DMS53 treated with DMSO at 0.1 percent for 48 hours (cell line): ENCODE measurements around the gene PIGL.
A peak's percentile ranks its signal among the peaks of the same experiment; 100 is the strongest.

Experiments
- DNase-seq: peaks from one replicate; lab custom pipeline; 2025; ENCODE audit not compliant: unreplicated experiment; lab: John Stamatoyannopoulos, UW

Gene PIGL

DNA sequence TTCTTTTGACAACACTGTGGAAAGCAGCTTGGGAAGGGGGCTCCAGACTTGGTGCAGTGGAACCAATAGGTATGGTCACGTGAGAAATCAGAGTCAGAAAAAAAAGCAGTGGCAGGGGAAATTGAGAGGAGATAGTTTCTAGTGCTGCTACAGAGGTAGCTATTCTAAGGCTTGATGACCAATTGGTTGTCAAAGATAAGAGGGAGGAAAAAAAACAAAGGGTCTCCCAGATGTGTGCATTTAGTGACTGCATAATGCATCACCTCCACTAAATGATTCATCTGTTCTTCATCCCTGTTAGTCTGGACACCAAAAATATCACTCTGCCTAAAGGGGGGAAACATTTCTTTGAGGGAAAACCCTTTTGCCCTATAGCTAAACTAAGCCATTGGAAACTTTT is 56.5 kb downstream of the PIGL start:
- no peak for DNase-seq

DNA sequence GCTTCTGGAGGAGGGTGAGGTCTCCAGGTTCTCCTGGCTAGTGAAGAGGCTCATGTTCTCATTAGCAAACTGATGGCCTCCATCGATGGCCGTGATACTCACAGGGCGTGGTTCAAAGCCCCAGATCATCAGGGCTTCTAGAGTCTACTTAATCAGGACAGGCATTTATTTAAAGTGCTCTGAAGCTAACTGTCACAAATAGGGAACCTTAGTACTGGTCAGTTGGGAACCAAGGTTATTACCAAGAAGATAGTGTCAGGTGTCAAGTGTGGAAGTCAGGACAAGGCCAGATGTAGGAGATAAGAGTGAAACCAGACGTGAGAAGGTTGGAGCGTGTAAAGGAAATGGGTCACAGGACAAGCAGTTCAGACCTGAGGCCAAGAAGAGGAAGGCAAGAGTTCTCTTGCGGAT is 56.9 kb downstream of the PIGL start:
- no peak for DNase-seq

DNA sequence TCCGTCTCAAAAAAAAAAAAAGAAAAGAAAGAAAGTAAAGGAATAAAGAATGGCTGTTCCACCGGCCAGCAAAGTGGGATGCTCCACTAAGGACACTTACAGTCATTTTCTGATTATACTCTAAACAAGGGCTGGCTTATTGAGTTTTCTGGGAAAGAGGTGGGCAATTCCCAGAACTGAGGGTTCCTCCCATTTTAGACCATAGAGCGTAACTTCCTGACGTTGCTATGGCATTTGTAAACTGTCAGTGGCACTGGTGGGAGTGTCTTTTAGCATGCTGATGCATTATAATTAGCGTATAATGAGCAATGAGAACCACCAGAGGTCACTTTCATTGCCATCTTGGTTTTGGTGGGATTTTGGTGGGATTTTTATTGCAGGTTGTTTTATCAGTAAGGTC is 58.0 kb downstream of the PIGL start:
- no peak for DNase-seq

DNA sequence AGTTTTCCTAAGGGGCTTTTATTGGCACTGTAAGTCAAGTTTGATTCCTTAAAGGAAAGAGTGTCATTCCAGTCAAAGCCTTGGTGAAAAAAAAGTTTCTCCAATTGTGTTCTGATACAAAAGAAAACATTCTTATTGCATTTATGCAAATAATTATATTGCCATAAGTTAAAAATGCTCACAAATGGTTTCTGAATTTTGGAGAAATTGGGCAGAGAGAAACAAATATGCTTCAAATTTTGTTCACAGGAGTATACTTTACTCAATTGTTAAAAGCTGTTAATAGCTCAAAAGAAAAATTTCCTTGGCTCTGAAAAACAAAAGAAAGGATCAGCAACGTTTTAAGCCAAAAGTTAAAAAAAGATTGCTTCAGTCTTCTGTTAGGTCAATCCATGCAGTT is 60.2 kb downstream of the PIGL start:
- no peak for DNase-seq

DNA sequence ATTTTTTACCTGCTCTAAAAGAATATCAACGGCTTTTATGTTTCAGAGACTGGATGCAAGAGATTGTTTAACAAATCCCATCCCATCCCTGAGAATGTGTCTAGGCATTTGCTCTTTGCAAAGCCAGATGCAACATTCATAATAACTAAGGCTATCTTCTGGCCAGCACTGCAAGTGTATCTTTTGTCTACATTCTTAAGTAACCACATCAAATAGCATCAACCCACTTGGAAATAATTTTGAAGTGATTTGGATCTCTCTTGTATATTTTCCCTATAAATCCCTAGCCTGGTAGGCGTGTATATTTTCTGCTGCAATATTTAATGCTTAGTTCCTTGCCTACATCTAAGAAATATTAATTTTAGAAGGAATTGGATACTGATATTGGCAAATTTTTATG is 64.3 kb downstream of the PIGL start:
- no peak for DNase-seq

DNA sequence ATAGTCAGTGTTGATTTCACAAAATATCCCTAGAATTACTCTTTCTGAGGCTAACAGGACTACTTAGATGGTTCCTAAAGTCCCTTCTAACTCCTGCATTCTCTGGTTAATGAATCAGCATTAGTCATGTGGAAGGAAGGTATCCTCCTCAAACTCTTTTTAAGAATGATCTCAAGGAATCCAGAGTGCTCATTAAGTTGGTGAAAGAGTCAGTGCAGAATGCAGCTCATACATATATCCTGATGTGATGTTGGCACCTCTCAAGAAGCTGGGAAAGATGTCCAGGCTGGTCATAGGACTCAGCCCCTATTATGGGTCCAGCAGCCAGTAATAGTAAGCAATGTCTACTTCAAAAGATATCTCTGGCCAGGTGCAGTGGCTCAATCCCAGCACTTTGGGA is 65.5 kb downstream of the PIGL start:
- no peak for DNase-seq

DNA sequence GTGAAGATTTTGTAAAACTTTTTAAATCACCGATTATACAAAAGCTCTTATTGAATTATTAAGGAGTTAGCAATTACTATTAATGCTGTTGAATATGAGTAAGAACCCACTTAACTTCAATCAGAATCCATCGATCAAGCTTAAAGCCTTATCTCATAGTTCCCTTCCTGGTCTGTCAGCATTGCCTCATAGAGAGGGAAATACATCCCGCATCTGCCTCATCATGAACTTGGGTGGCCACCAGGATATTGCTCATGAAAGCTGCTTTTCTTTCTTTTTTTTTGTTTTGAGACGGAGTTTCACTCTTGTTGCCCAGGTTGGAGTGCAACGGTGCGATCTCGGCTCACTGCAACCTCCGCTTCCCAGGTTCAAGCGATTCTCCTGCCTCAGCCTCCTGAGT is 66.7 kb downstream of the PIGL start:
- no peak for DNase-seq

DNA sequence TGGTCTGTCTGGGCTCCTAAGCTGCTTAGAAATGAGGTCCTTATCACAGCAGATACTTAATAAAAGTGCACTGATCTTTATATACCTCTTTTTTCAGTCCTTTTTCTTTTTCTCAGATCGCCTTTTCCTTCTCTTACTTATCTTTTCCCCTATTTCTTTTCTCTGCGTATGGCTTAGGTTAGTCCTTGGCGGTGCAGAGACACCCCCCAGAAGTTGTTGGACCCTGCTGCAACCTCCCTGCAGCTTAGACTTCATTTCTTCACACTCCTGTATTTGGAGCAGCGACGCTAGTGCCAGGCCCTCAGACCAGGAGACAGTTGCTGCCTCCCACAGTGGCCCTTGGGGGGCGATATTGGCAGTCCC is 68.6 kb downstream of the PIGL start:
- no peak for DNase-seq

DNA sequence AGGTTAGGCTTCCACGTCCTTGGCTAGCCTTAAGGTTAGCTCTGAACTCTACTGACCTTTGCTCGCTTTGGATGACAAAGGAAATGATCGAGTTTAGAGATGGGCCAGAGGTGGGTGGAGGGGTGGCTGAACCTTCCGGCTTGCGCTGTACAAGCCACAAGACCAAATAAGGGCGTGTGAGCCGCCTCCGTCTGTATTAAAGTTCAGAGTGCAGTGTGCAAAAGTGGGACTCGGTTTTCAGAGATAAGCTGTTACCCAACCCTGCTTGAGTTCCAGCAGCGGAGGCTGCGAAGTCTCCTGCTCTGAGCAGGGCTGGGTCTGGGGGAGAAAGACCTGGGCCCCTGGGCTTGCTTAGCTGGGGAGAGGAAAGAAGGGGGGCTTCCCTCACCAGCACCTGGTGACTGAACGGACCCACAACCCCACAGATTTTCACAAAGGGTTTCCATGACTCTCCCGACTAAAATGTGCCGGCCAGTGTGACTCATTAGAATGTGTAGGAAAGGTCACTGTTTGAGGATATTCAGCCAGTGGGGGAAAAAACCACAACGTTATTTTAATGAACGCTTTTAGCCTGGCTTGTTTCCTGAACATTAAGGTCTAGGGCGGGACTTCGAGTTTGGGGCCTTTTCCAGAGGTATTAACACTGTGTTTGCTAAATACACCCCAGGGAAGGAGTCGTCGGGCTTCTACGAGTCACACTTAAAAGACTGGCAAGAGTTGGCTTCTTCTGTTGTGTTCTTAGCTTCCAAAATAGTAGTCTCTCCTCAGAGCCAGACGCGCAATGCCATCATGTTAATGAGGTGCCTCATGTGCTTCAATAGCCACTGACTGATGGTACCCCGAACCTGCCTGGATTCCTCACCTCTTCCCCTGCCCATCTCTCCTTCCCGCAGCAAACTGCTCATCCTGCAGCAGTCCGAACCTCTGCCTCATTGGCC is 69.3 kb downstream of the PIGL start:
- DNase-seq: no peak

DNA sequence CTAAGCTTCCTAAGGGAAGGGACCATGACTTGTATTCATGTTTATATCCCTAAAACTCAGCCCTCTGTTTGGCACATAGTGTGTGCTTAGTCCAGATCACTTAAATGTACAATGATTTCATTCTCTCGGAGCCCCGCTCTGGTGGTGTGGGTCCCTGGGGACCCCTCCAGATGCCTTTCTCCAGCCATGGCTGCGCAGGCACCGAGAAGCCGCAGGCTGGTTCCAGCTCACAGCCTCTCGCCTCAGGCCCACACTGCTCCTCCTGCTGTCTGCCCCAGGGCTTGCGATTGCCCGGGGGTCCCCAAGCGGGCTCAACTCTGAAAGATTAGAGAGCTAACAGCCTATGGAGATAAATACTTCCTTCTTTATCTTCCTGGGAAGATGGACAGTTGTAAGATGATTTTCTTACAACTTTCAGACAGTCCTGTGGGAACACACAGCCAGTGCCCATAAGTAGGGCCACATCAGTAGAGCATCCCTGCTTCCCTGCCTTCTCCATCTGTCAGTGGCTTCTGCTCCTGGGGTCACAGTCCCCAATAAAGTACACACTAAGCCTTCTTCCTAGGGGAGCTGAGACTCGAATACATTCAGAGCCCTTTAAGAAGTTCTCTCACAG is 70.0 kb downstream of the PIGL start:
- no peak for DNase-seq

DNA sequence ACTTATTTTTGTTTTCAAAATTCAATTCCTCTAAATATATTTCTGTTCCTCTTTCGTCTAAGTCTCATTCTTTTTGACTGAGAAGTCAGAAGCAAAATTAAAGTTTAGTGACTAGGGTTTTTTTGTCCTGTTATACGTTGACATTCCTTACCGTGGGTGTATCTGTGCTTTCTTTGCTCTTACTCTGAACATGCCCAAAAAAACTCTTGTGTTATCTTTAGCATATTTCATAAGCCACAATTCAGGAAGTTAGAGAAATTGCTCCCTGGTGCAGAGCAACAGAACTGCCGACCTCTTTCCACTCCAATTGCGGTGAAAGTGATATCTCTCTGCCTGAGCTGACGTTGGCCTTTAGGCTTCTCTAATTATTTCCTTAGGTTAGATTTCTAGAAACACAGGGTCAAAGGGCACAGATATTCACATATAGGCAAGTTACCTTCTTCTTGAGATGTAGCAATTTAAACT is 70.6 kb downstream of the PIGL start:
- DNase-seq: no peak

DNA sequence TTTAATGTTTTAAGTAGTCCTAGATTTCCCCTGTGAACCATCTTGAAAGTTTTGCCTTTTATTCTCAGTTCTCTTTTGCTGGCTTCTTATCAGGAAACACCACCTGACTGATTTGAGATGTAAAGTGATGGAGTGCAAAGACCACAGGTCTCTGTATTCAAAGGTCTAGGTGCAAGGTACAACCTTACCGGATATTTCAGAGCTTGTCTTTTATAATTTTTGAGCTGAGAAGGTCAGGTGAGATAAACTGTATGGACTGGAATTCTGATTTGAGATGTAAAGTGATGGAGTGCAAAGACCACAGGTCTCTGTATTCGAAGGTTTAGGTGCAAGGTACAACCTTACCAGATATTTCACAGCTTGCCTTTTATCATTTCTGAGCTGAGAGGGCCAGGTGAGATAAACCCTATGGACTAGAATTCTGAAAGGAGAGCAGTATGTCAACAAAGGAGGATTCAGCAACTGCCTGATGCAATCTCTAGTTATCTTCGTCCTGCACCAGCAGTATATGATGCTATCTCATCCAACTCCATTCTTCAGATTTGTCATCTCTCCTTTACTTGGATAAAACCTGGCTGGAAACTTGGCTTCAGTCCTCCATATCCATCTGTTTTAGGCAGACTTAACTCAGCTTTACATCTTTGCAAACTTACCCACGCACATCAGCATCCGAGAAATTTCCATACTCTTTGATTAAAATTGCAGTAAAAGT is 72.0 kb downstream of the PIGL start:
- peak; percentile 7 for DNase-seq

DNA sequence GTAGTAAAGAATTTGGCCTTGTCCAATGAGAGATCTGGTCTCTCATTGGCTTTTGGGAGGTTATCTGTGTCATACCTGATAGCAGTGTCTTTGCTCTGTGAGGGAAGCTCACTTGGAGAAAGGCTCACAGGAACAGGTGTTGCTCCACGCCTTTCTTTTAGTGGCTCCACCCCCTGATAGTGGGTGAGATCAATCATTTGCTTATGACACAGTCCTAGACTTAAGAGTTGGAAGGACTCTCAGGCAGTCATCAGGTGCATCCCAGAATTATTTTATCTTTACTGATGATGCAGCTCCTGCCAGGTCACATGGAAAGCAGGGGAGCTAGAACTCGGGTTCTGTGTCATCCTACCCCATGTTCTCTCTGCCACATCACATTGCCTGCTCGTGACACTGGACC is 76.9 kb downstream of the PIGL start:
- DNase-seq: no peak

DNA sequence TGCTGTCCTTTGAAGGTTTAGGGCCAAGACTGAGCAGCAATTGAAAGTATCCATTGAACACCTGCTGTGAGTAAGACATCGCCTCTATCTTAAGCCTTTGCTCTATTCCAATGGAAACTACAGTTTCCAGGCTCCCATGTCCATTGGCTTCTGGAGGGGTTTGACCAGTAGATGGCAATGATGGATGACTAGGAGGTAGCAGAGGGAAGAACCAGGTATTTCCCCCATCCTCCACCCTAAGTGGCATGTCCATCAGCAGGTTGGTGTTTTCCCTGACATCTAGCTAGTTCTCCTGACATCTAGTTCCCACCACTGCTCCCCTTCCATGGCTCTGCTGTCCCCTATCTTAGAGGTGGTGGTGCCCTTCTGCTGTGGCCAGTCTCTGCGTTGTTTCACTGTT is 77.5 kb downstream of the PIGL start:
- no peak for DNase-seq

DNA sequence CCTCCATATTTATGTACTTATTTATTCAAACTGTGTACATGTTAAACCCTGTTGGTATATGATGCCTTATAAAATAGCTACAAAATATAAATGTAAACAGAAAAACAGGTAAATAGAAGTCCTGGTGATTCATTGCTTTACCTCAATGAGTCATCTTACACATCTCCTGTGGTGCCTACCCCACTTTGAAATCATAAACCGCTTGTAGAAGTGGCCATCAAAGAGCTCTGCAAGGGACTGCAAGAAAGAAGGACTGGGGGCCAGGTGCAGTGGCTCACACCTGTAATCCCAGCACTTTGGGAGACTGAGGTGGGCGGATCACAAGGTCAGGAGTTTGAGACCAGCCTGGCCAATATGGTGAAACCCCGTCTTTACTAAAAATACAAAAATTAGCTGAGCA is 79.1 kb downstream of the PIGL start:
- DNase-seq: peak; percentile 23

DNA sequence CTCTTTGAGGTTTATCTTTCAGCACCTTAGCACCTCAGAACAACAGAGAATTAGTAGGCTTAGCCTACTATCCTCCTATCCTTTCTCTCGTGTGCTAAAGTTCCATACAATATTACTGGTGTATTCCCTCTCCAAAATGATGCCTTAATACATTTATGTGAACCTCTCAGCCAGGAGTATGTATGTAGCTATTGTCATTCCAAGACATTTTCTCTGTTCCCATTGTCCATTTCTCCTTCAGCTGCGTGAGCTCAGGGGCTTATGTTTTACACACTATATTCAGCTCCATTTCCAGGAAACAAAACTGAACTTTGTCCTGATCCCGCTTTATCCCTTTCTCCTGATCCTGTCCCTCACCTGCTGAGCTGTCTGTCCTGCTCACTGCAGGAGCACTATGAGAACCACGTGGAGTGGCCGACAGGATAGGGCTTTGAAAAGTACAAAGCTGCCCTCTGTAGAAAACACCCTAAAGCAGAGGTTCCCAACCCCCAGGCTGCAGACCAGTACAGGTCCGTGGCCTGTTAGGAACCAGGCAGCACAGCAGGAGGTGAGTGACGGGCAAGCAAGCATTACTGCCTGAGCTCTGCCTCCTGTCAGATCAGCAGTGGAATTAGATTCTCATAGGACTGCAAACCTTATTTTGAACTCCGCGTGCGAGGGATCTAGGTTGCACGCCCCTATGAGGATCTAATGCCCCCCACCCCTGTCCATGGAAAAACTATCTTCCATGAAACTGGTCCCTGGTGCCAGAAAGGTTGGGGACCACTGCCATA is 80.5 kb downstream of the PIGL start:
- DNase-seq: no peak

DNA sequence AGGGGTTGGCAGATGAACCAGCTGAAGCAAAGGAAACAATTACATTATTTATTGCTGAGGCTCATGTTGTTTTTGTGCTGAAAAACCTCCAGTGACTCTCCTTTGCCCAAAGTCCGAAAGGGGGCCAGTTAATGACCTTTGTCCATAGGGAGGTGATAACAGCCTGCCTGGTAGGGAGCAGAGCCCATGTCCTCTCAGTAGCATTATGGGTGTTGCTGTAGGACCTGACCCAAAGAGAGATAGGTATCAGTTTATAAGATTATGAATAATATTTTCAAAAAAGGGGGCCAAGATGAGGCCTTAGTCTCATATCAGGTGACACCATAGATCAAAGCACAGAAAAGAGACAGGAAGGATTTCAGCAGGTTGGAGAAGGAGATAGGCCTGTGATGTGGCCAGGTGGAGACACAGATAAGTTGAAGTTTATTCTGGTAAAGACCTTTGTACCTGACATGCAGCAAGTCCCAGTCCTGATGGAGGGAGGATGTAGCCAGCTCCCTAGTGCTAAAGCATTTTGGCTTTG is 81.2 kb downstream of the PIGL start:
- DNase-seq: no peak

DNA sequence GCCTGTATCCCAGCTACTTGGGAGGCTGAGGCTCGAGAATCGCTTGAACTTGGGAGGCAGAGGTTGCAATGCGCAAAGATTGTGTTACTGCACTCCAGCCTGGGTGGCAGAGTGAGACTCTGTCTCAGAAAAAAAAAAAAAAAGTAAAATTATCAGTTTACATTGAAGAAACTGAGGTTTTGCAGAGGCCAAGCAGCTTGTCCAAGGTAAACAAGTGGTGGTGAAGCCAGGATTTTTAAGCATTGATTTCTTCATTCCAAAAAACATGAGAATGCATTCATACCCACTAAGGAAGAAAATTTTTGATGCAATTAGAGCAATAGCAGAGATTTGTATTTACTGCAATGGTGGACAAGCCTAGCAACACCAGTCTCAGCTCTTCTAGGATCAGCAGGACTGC is 83.5 kb downstream of the PIGL start:
- no peak for DNase-seq

DNA sequence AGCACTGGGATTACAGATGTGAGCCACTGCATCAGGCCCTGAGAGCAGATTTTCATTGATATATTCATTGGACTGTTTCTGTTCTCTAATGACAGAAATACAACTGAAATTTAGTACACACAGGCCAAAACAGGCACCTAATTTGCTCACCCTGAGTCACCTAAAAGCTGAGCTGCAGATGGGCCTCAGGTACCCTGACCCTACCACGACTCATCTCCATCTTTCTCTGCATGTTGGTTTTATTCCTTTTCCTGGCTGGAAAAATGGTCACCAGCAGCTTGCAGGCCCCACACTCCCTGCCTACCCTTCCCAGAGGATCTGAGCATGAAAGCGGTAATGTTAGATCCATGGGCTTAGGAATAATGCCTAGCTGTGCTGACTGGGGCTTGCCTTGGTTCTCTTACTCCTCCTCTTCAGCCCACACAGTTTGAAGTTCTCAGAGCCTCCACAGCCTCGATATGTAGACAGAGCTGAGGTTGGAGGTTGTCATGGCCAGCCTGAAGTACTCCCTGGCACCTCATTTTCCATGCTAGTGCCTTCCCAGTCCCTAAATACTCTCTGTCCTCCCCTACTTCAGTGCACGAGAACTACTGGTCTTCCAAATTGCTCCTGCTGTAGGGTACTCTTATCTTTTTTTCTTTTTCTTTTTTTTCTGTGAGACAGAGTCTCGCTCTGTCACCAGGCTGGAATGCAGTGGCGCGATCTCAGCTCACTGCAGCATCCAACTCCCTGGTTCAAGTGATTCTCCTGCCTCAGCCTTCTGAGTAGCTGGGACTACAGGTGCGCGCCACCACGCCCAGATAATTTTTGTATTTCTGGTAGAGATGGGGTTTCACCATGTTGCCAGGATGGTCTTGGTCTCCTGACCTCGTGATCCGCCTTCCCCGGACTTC is 85.2 kb downstream of the PIGL start:
- no peak for DNase-seq

DNA sequence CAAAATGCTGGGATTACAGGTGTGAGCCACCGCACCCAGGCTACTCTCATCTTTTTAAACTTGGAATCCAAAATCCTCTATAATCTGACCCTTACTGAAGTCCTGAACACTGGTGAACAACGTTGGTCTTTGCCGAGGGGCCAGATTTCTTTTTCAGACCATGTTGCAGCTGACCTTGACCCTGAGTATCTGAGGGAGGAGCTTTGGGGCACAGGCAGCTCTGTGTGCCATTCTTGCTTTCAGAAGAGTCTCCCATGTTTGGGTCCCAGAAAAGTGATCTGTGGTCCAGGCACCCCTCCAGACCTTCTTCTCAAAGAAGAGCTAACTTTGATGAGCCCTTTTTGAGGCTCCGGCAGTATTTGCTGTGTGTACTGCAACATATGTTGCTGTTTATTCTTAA is 85.8 kb downstream of the PIGL start:
- DNase-seq: no peak
